NCI-H2081 (cell line): Measurements from ENCODE around the gene PDE10A.
"Not testable (repeated sequence)": the region's sequence is repeated elsewhere in the genome, so short reads cannot be mapped to it uniquely, and the experiment has no call there.

ENCODE experiments used
- DNase-seq, 2 experiments: peaks; one replicate each; lab custom pipeline; 2025; lab: John Stamatoyannopoulos, UW

Gene PDE10A

GRCh38 chr6:165469483-165469882 is 193.6 kb downstream of the PDE10A start:
- no peak for DNase-seq

GRCh38 chr6:165468340-165469235 is 194.5 kb downstream of the PDE10A start:
- no peak for DNase-seq

- DNase-seq = not testable (repeated sequence)
These were observed 199.5 kb downstream of the PDE10A start for GRCh38 chr6:165463499-165463898.

GRCh38 chr6:165459605-165460301 is 203.3 kb downstream of the PDE10A start:
- DNase-seq = not testable (repeated sequence)

- DNase-seq = no peak
These were observed 204.9 kb downstream of the PDE10A start for GRCh38 chr6:165458134-165458533.

GRCh38 chr6:165456286-165456685 is 206.8 kb downstream of the PDE10A start:
- no peak for DNase-seq

- DNase-seq = no peak
These were observed 207.6 kb downstream of the PDE10A start for GRCh38 chr6:165455488-165455887.

GRCh38 chr6:165453395-165453794 is 209.6 kb downstream of the PDE10A start:
- DNase-seq = no peak

GRCh38 chr6:165451838-165452237 is 211.2 kb downstream of the PDE10A start:
- DNase-seq = no peak

- DNase-seq = no peak
These were observed 214.8 kb downstream of the PDE10A start for GRCh38 chr6:165448210-165448609.

- no peak for DNase-seq
These were observed 215.9 kb downstream of the PDE10A start for GRCh38 chr6:165447141-165447540.

GRCh38 chr6:165446331-165446730 is 216.7 kb downstream of the PDE10A start:
- DNase-seq = no peak

GRCh38 chr6:165443462-165443861 is 219.6 kb downstream of the PDE10A start:
- DNase-seq = no peak

- no peak for DNase-seq
These were observed 221.9 kb downstream of the PDE10A start for GRCh38 chr6:165441181-165441580.

GRCh38 chr6:165439928-165440554 is 223.0 kb downstream of the PDE10A start:
- peak in 1 of 2 experiments; percentile 0 for DNase-seq

GRCh38 chr6:165426892-165427291 is 236.1 kb downstream of the PDE10A start:
- no peak for DNase-seq

- no peak for DNase-seq
These were observed 240.8 kb downstream of the PDE10A start for GRCh38 chr6:165422192-165422591.

GRCh38 chr6:165417278-165417865 is 245.7 kb downstream of the PDE10A start:
- DNase-seq = no peak

GRCh38 chr6:165404697-165405096 is 258.3 kb downstream of the PDE10A start:
- DNase-seq = no peak

- no peak for DNase-seq
These were observed 258.7 kb downstream of the PDE10A start for GRCh38 chr6:165404296-165404695.

GRCh38 chr6:165403006-165403595 is 259.9 kb downstream of the PDE10A start:
- DNase-seq = no peak

GRCh38 chr6:165401092-165401491 is 261.9 kb downstream of the PDE10A start:
- DNase-seq = no peak
